ENCODE results near the gene RNF220.
A peak's percentile ranks its signal among the peaks of the same experiment; 100 is the strongest.

RNF220 gene

DNA sequence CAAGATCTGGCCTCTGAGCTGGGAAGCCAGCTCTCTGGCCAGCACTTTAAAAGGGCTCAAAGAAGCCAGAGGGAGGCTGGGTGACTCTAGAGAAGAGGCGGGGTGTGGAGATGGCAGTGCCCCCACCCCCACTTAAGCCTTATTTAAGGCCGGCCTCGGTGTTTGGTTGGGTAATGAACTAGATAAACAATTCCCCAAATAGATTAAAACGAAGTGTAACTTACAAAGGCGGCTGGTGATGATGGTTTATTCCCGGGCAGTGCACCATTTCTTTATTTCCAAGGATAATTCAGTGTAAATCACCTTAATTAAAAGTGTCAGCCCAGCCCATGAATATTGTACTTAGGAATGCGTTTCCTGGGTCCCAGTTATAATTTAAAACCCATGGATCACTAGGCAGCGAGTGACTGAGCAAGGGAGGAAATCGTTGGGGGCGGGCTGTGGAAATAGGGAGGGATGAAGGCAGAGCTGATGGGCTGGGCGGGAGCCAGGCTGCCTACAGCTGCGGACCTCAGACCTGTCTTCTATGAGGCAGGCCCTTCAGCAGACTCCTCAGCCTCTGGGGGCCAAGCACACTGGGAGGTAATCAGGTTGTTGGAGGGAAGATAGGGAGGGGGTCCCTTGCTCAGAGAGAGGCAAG is 214.3 kb downstream of the RNF220 start:
- CTCF ChIA-PET, result no interaction called here
- Histone ChIP-seq H3K4me3 (ENCODE audit: low read depth, low read length) (no peak overlapping the region), H3K4me1 (ENCODE audit: control insufficient read depth, insufficient read depth, low read length) (peaks cover 10% of the 10 kb centered on the region), H3K9me3 (ENCODE audit: control insufficient read depth, insufficient read depth, low read depth, low read length) (no peaks in the 10 kb centered on the region), H3K36me3 (ENCODE audit: control insufficient read depth in 2 of 2, insufficient read depth in 1 of 2, low read length in 2 of 2) (no peaks in the 10 kb centered on the region), H3K27ac (ENCODE audit: extremely low read depth, low read depth, low read length) (no peak overlapping the region)
- TF ChIP-seq ZNF529 (tag by site-specific recombination; IDR thresholded peaks at IDR 0.05; ENCODE audit: insufficient replicate concordance), result no peak
- peak; percentile 24 for TF ChIP-seq ZFHX2 (tag by site-specific recombination; conservative IDR thresholded peaks at IDR 0.05)
- TF ChIP-seq, protein P1, sequence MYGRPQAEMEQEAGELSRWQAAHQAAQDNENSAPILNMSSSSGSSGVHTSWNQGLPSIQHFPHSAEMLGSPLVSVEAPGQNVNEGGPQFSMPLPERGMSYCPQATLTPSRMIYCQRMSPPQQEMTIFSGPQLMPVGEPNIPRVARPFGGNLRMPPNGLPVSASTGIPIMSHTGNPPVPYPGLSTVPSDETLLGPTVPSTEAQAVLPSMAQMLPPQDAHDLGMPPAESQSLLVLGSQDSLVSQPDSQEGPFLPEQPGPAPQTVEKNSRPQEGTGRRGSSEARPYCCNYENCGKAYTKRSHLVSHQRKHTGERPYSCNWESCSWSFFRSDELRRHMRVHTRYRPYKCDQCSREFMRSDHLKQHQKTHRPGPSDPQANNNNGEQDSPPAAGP (tag by site-specific recombination; IDR thresholded peaks at IDR 0.05), result 0 out of 2 replicates have a peak, but pooled peaks have one; percentile 25
- TF ChIP-seq ZBTB8A (tag by site-specific recombination; IDR thresholded peaks at IDR 0.05), result peak; percentile 46
- no peak for TF ChIP-seq ZNF785 (tag by site-specific recombination; IDR thresholded peaks at IDR 0.05)
- peak; percentile 59; the same call in 1 of the 2 replicates for TF ChIP-seq ZBTB20 (tag by site-specific recombination; IDR thresholded peaks at IDR 0.05)
- TF ChIP-seq, protein P2, sequence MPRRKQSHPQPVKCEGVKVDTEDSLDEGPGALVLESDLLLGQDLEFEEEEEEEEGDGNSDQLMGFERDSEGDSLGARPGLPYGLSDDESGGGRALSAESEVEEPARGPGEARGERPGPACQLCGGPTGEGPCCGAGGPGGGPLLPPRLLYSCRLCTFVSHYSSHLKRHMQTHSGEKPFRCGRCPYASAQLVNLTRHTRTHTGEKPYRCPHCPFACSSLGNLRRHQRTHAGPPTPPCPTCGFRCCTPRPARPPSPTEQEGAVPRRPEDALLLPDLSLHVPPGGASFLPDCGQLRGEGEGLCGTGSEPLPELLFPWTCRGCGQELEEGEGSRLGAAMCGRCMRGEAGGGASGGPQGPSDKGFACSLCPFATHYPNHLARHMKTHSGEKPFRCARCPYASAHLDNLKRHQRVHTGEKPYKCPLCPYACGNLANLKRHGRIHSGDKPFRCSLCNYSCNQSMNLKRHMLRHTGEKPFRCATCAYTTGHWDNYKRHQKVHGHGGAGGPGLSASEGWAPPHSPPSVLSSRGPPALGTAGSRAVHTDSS (tag by site-specific recombination; IDR thresholded peaks at IDR 0.05), result peak; percentile 33; the same call in 1 of the 2 replicates
- peak; percentile 76 for TF ChIP-seq WT1 (tag by site-specific recombination; IDR thresholded peaks at IDR 0.05)
- TF ChIP-seq EGR2 (tag by site-specific recombination; IDR thresholded peaks at IDR 0.05; ENCODE audit: low read depth), result peak; percentile 34; the same call in 1 of the 2 replicates
- TF ChIP-seq, protein P3, sequence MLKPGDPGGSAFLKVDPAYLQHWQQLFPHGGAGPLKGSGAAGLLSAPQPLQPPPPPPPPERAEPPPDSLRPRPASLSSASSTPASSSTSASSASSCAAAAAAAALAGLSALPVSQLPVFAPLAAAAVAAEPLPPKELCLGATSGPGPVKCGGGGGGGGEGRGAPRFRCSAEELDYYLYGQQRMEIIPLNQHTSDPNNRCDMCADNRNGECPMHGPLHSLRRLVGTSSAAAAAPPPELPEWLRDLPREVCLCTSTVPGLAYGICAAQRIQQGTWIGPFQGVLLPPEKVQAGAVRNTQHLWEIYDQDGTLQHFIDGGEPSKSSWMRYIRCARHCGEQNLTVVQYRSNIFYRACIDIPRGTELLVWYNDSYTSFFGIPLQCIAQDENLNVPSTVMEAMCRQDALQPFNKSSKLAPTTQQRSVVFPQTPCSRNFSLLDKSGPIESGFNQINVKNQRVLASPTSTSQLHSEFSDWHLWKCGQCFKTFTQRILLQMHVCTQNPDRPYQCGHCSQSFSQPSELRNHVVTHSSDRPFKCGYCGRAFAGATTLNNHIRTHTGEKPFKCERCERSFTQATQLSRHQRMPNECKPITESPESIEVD (tag by site-specific recombination; IDR thresholded peaks at IDR 0.05), result 0 out of 2 replicates have a peak, but pooled peaks have one; percentile 25
- no peak; the same call in 1 of the 2 replicates for TF ChIP-seq ZNF366 (tag by site-specific recombination; conservative IDR thresholded peaks at IDR 0.05)
- no peak for TF ChIP-seq ZNF701 (tag by site-specific recombination; IDR thresholded peaks at IDR 0.05)
- TF ChIP-seq TRIM28 (IDR thresholded peaks at IDR 0.05; ENCODE audit: borderline replicate concordance, low read length), result no peak
- TF ChIP-seq ZIC2 (tag by site-specific recombination; IDR thresholded peaks at IDR 0.05), result peak; percentile 32; the same call in 1 of the 2 replicates
- TF ChIP-seq ZNF747 (tag by site-specific recombination; IDR thresholded peaks at IDR 0.05), result no peak
- TF ChIP-seq SP7 (tag by site-specific recombination; IDR thresholded peaks at IDR 0.05), result peak; percentile 90
- TF ChIP-seq SP2 (tag by site-specific recombination; IDR thresholded peaks at IDR 0.05), result peak; percentile 45
- TF ChIP-seq, protein P4, sequence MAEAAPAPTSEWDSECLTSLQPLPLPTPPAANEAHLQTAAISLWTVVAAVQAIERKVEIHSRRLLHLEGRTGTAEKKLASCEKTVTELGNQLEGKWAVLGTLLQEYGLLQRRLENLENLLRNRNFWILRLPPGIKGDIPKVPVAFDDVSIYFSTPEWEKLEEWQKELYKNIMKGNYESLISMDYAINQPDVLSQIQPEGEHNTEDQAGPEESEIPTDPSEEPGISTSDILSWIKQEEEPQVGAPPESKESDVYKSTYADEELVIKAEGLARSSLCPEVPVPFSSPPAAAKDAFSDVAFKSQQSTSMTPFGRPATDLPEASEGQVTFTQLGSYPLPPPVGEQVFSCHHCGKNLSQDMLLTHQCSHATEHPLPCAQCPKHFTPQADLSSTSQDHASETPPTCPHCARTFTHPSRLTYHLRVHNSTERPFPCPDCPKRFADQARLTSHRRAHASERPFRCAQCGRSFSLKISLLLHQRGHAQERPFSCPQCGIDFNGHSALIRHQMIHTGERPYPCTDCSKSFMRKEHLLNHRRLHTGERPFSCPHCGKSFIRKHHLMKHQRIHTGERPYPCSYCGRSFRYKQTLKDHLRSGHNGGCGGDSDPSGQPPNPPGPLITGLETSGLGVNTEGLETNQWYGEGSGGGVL (tag by site-specific recombination; IDR thresholded peaks at IDR 0.05), result peak; percentile 26; the same call in 1 of the 2 replicates
- peak; percentile 44; the same call in 1 of the 2 replicates for TF ChIP-seq ZBTB17 (tag by site-specific recombination; IDR thresholded peaks at IDR 0.05)
- peak; percentile 95 for TF ChIP-seq GLIS1 (tag by site-specific recombination; IDR thresholded peaks at IDR 0.05)
- TF ChIP-seq, protein P5, sequence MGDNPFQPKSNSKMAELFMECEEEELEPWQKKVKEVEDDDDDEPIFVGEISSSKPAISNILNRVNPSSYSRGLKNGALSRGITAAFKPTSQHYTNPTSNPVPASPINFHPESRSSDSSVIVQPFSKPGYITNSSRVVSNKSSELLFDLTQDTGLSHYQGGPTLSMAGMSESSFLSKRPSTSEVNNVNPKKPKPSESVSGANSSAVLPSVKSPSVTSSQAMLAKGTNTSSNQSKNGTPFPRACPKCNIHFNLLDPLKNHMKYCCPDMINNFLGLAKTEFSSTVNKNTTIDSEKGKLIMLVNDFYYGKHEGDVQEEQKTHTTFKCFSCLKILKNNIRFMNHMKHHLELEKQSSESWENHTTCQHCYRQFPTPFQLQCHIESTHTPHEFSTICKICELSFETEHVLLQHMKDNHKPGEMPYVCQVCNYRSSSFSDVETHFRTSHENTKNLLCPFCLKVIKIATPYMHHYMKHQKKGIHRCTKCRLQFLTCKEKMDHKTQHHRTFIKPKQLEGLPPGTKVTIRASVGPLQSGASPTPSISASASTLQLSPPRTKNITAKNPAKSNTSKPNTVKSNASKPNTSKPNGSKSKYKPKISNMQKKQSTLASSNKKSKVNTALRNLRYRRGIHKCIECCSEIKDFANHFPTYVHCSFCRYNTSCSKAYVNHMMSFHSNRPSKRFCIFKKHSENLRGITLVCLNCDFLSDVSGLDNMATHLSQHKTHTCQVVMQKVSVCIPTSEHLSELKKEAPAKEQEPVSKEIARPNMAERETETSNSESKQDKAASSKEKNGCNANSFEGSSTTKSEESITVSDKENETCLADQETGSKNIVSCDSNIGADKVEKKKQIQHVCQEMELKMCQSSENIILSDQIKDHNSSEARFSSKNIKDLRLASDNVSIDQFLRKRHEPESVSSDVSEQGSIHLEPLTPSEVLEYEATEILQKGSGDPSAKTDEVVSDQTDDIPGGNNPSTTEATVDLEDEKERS (tag by site-specific recombination; IDR thresholded peaks at IDR 0.05), result no peak
- POLR2A ChIA-PET, result no interaction called here
